IPS-NIHi7 (cell line): ENCODE data around the gene CXCL9.
"Not testable (repeated sequence)": the region's sequence is repeated elsewhere in the genome, so short reads cannot be mapped to it uniquely, and the experiment has no call there.

Experiments
- DNase-seq: peaks from one replicate; pipeline ENCODE4 v3.0.0; 2012; ENCODE audit warnings: mixed read lengths; ENCODE audit errors: extremely low spot score

Gene CXCL9

GRCh38 chr4:75958546-75958945 is 48.8 kb downstream of the CXCL9 start:
- not testable (repeated sequence) for DNase-seq

GRCh38 chr4:75954811-75955210 is 52.5 kb downstream of the CXCL9 start:
- not testable (repeated sequence) for DNase-seq

- DNase-seq = no peak
These were observed 53.8 kb downstream of the CXCL9 start for GRCh38 chr4:75953509-75953908.
